ENCODE measurements around the gene SLC18A3.

SLC18A3 gene

GRCh38 chr10:49627644-49628247, 17.6 kb downstream of the SLC18A3 start:
- TF ChIP-seq ZFX (IDR thresholded peaks at IDR 0.05; ENCODE audit: borderline replicate concordance): no peak
- TF ChIP-seq, protein P1, sequence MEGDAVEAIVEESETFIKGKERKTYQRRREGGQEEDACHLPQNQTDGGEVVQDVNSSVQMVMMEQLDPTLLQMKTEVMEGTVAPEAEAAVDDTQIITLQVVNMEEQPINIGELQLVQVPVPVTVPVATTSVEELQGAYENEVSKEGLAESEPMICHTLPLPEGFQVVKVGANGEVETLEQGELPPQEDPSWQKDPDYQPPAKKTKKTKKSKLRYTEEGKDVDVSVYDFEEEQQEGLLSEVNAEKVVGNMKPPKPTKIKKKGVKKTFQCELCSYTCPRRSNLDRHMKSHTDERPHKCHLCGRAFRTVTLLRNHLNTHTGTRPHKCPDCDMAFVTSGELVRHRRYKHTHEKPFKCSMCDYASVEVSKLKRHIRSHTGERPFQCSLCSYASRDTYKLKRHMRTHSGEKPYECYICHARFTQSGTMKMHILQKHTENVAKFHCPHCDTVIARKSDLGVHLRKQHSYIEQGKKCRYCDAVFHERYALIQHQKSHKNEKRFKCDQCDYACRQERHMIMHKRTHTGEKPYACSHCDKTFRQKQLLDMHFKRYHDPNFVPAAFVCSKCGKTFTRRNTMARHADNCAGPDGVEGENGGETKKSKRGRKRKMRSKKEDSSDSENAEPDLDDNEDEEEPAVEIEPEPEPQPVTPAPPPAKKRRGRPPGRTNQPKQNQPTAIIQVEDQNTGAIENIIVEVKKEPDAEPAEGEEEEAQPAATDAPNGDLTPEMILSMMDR (IDR thresholded peaks at IDR 0.05): no peak
- no peak overlapping the region for H3K27ac ChIP-seq

DNA sequence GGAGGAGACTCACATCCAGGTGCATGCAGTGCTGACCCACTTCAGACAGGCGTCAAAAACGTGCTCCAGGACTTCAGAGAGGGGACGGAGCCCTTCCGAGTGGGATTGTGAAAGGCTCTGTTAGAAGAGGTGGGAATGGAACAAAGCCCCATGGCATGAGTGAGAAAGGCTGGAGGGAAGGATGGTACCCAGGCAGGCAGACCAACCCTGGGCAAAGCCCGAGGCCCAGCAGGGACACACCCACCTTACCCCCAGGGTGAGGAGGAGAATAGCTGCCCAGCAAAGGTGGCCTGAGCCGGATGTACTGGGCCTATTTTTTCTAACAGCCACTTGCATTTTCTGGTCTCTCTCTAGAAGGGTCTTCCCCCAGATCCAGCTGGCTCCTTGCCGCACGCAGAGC, 18.5 kb downstream of the SLC18A3 start:
- no peak for TF ChIP-seq ZFX (IDR thresholded peaks at IDR 0.05; ENCODE audit: borderline replicate concordance)
- TF ChIP-seq, protein P1 (IDR thresholded peaks at IDR 0.05): no peak
- H3K27ac ChIP-seq: no peak overlapping the region

DNA sequence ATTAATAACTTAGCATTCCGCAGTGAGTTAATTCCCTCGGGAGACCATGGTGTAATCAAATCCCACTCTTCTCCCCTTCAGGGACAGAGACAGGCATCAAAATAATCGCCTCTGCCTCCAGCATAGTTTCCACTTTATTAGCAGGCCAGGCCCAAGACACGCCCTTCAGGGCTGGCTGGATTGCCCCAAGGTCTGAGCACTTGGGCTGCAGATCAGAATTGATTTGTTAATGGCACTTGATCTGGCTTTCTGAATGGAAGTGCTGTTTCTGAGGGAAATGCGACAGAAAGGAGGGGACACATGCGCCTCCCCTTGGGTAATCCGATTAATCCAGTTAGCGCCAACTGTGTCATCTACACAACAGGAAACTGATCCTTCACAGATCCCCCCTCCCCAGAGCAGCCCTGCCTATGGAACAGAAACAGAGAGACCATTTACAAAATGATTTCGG, 19.3 kb downstream of the SLC18A3 start:
- no peak for TF ChIP-seq ZFX (IDR thresholded peaks at IDR 0.05; ENCODE audit: borderline replicate concordance)
- TF ChIP-seq, protein P1 (IDR thresholded peaks at IDR 0.05): no peak
- H3K27ac ChIP-seq: no peak overlapping the region

DNA sequence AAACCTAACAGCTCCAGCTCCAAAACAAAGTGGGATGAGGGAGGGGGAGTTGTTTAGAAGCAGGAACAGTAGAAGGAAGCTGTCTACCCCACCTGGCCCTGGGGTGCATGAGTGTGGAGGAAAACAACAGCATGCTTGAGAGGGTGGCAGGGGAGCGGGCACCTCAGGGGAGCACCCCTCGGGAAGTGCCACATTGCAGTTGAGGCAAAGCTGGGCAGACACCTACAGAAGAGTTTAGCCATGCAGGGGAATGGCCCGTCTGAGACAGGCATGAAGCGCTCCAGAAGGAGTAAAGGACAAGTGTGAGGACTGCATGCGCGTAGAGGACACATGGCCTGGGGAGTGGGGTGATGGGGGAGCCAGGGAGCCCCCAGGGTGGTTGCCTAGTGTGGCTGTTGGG, 21.9 kb downstream of the SLC18A3 start:
- TF ChIP-seq, protein P1 (IDR thresholded peaks at IDR 0.05): no peak
- no peak for TF ChIP-seq ZFX (IDR thresholded peaks at IDR 0.05; ENCODE audit: borderline replicate concordance)
- no peak overlapping the region for H3K27ac ChIP-seq

DNA sequence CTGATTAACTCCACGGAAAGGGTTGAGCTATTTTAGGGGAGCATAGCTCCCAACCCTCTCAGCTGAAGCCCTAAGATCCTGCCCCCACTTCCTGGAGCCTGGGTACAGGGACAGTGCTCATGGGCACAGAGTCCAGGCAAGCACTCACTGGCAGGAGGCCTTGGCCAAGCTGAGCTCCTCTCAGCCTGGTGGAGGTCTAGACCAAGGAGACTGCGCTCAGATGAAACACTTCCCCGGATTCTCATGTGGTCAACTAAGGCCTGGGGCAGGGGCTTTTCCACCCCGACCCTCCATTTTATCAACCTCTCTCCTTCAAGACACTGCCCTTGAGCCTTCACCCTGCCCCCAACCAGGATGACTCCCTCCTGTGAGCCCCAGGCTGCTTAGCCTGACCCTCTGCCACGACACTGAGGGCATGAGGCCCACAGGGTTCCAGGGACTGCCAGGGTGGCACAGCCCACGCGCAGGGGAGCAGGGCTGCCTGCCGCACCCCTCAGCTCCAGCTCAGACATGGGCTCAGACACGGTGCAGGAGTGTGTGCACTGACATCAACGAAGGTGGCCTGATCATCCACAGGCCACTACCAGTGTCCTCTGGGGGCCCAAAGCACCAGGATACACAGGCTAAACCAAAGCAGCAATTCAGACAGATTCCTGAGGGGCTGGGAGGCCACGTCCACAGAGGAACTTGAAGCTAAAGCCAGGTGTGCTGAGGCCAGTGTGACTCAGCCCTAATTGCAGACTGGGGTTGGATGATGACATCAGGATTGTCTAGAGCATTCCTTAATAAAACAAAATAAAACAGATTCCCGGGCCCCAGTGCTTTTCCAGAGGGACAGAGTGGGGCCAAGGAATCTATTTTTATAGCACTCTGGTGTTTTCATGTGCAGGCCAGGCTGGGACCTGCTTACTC, 22.6 kb downstream of the SLC18A3 start:
- TF ChIP-seq, protein P1 (IDR thresholded peaks at IDR 0.05): no peak
- TF ChIP-seq ZFX (IDR thresholded peaks at IDR 0.05; ENCODE audit: borderline replicate concordance): no peak
- no peak overlapping the region for H3K27ac ChIP-seq

DNA sequence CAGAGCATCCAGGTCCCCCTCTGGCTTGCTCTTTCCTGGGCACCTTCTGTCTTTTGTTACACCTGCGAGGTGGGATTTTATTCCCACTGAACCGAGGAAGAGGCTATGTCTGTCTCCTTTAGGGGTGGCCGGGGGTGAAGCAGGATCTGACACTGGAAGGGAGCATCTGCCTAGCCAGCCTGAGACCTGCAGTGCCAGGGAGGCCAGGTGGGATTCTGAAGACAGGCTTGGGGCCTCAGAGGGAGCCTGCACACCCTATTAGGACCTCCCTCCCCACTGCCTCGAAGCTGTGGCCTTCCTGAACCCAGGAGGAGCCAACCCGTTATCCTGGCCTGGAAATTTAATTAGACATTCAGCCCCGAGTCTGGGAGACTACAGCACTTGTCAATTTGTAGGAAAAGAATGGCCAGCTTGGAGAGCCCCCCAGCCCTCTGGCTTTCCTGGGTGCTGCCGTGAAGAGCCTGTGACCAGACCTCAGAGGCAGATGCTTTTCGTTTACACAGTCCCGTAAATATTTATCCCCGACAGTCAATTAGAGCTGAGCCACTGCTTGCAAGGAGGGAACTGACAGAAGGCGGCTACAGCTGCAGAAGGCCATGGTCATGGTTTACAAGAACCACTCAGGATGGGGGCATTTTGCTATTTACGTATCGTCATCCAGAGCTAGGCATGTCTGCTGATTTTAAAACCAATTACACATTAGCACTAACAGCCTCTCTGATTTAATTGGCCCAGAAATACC, 23.4 kb downstream of the SLC18A3 start:
- H3K27ac ChIP-seq: no peak overlapping the region
- TF ChIP-seq ZFX (IDR thresholded peaks at IDR 0.05; ENCODE audit: borderline replicate concordance): no peak
- TF ChIP-seq, protein P1 (IDR thresholded peaks at IDR 0.05): no peak
